Nephron progenitor cell (in vitro differentiated cells): Measurements from ENCODE around the gene MAML2.

Source experiments
- DNase-seq: peaks from one replicate; pipeline ENCODE4 v3.0.0; 2021
- H3K27ac Mint-ChIP-seq: 2 replicates; pipeline ENCODE4 v1.8.0; 2021; ENCODE audit warnings: mild to moderate bottlenecking, moderate library complexity, mixed read lengths
- H3K27me3 Mint-ChIP-seq: 2 replicates; pipeline ENCODE4 v1.8.0; 2021; ENCODE audit warnings: mild to moderate bottlenecking, low read depth, mixed read lengths; ENCODE audit not compliant: poor library complexity
- H3K36me3 Mint-ChIP-seq: 2 replicates; pipeline ENCODE4 v1.8.0; 2021; ENCODE audit warnings: low read depth, mixed read lengths
- H3K4me1 Mint-ChIP-seq: 2 replicates; pipeline ENCODE4 v1.8.0; 2021; ENCODE audit warnings: mixed read lengths
- H3K4me3 Mint-ChIP-seq: 2 replicates; pipeline ENCODE4 v1.8.0; 2021; ENCODE audit warnings: mild to moderate bottlenecking, moderate library complexity, mixed read lengths
- H3K9me3 Mint-ChIP-seq: 2 replicates; pipeline ENCODE4 v1.8.0; 2021; ENCODE audit warnings: mild to moderate bottlenecking, moderate library complexity, mixed read lengths
- TF ChIP-seq, protein P1 (sequence below): fragments of 200-600 bp; sonication (generic); IDR thresholded peaks from 2 replicates; pipeline ENCODE4 v1.5.0; 2021; ENCODE audit warnings: antibody characterized with exemption

MAML2 gene

DNA sequence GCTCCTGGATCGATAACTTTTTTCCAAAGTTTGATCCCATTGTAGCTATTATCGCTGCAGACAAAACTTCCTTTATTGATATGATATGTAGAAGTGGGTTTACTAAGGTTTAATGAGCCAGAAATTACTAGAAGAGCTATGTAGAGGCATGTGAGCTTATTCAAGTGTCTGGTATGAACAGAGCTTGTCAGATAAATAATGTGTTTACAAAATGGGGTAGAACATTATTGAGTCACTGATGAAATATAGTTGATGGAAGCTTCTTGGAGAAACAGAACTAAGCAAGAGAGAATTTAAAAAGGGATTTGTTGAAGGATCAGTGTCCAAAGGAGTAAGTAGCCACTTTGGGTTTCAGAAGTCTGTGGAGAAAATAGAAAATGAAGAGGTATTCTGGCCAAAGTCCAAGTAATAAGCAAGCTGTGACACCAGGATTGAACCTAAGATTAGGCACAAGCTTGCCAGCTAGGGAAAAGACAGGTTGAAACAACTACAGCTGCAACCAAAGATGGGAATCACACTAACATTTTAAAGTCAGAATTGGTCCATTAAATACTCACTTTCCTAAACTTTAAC is 104.3 kb downstream of the MAML2 start:
- H3K27ac Mint-ChIP-seq, result no peak overlapping the region
- H3K4me3 Mint-ChIP-seq, result no peak overlapping the region
- TF ChIP-seq, protein P1, sequence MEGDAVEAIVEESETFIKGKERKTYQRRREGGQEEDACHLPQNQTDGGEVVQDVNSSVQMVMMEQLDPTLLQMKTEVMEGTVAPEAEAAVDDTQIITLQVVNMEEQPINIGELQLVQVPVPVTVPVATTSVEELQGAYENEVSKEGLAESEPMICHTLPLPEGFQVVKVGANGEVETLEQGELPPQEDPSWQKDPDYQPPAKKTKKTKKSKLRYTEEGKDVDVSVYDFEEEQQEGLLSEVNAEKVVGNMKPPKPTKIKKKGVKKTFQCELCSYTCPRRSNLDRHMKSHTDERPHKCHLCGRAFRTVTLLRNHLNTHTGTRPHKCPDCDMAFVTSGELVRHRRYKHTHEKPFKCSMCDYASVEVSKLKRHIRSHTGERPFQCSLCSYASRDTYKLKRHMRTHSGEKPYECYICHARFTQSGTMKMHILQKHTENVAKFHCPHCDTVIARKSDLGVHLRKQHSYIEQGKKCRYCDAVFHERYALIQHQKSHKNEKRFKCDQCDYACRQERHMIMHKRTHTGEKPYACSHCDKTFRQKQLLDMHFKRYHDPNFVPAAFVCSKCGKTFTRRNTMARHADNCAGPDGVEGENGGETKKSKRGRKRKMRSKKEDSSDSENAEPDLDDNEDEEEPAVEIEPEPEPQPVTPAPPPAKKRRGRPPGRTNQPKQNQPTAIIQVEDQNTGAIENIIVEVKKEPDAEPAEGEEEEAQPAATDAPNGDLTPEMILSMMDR, result no peak
- H3K36me3 Mint-ChIP-seq, result peaks cover 10% of the 10 kb centered on the region
- no peaks in the 10 kb centered on the region for H3K27me3 Mint-ChIP-seq
- H3K9me3 Mint-ChIP-seq, result no peaks in the 10 kb centered on the region
- DNase-seq, result no peak
- peaks cover 48% of the 10 kb centered on the region for H3K4me1 Mint-ChIP-seq

DNA sequence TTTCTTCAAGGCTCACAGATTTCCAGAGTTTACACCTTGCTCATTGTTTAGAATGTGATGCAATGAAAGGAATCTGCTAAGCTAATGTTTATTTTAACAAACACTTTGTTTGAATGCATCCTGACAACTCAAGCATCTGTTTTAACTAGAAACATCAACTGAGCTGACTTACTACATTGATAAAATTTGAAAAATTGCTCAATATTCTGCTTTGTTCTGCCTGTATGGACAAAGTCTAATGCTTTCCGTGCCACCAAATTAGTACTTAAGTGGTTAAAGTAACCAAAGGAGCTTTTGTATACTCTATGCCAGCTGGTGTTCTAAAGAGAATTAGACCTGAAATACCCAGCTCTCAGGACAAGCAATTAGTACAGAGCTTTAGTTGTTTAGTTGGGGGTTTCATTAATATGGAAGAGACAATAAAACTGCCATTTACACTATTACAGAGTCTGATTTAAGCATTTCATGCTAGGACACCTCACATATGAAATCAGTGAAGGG is 105.2 kb downstream of the MAML2 start:
- no peak overlapping the region for H3K4me3 Mint-ChIP-seq
- TF ChIP-seq, protein P1, result no peak
- H3K9me3 Mint-ChIP-seq, result no peaks in the 10 kb centered on the region
- H3K27ac Mint-ChIP-seq, result no peak overlapping the region
- H3K4me1 Mint-ChIP-seq, result peaks cover 39% of the 10 kb centered on the region
- peaks cover 18% of the 10 kb centered on the region for H3K36me3 Mint-ChIP-seq
- H3K27me3 Mint-ChIP-seq, result no peaks in the 10 kb centered on the region
- no peak for DNase-seq

DNA sequence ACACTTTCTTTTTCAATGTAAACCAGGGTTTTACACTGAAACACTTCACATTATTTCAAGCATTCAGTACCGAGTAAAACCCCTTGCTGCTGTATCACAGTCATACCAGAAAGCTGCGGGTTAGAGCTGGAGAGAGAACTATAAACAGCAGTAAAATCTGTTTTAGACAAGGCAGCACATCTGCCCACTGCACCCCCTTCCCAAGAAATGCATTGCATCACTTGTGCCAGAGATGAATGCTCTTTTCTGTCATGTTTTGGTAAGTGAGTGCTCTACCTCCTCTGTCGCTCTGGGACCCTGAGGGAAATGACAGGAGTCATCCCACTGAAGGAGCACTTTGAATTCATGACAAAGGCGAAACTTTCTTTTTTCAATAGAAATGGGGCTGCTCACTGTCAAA is 107.2 kb downstream of the MAML2 start:
- TF ChIP-seq, protein P1, result no peak
- H3K36me3 Mint-ChIP-seq, result peaks cover 35% of the 10 kb centered on the region
- DNase-seq, result no peak
- H3K4me3 Mint-ChIP-seq, result no peak overlapping the region
- no peaks in the 10 kb centered on the region for H3K27me3 Mint-ChIP-seq
- peaks cover 19% of the 10 kb centered on the region for H3K4me1 Mint-ChIP-seq
- peak overlapping the region; percentile 80 for H3K27ac Mint-ChIP-seq
- no peaks in the 10 kb centered on the region for H3K9me3 Mint-ChIP-seq

DNA sequence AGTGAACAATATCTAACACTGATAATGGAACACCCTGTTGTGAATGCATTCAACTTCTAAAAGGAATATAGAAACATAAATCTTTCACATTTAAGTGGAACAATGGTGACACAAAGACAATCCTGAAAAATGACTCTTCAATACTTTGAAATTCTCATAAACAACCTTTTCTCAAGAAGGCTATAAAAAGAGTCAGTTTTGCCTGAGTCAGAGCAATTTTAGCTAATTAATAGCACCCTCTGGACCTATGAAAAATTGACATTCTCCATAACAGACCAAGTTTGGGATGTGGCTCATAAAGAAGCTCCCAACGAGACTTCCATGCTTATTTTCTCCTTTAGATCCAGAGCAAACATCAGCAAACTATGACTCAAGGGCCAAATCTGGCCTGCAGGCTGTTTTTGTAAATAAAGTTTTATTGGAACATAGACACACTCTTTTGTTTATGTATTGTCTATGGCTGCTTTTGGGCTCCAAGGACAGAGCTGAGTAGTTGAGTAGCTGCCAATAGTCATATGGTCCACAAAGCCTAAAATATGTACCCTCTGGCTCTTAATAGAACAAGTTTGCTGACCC is 108.0 kb downstream of the MAML2 start:
- no peaks in the 10 kb centered on the region for H3K27me3 Mint-ChIP-seq
- no peaks in the 10 kb centered on the region for H3K9me3 Mint-ChIP-seq
- peaks cover 35% of the 10 kb centered on the region for H3K36me3 Mint-ChIP-seq
- no peak overlapping the region for H3K27ac Mint-ChIP-seq
- DNase-seq, result no peak
- H3K4me3 Mint-ChIP-seq, result no peak overlapping the region
- peaks cover 19% of the 10 kb centered on the region for H3K4me1 Mint-ChIP-seq
- TF ChIP-seq, protein P1, result no peak

DNA sequence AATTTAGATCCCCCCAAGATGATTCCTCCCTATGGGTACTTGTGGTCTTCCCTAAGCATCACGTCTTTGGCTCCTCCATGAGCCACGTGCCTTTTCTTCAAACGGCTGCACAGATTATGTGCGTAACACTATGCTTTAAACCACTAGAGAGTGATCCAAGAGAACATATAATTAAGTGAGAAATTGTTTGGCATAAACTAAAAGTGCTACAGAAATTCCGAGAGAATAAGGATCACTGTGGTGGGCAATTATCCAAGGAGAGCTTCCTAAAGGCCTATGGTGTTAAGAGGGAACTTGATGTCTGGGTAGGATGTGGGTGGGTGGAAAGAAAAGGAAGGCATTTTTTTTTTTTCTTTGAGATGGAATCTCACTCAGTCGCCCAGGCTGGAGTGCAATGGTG is 110.9 kb downstream of the MAML2 start:
- TF ChIP-seq, protein P1, result no peak
- Mint-ChIP-seq H3K27ac (no peak overlapping the region), H3K9me3 (no peaks in the 10 kb centered on the region), H3K36me3 (peaks cover 45% of the 10 kb centered on the region), H3K4me3 (no peak overlapping the region), H3K4me1 (peaks cover 29% of the 10 kb centered on the region), H3K27me3 (no peaks in the 10 kb centered on the region)
- no peak for DNase-seq

DNA sequence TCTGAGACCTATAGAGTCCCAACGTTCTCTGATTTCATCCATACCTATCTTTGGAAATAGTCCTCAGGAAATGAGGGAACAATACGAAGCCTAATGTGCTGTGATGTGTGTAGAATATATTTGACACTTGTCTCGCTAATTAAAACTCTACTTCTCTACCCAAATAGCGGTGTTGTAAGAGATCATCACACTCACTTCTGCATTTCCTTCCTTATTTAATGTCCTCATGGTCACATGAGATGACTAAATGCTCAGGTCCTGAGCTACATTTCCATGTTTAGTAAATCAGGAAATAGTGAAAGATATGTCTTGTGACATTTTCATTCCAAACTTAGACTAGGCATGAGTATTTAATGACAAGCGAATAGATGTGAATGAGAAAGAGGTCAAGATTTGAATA is 112.3 kb downstream of the MAML2 start:
- peaks cover 45% of the 10 kb centered on the region for H3K36me3 Mint-ChIP-seq
- H3K4me3 Mint-ChIP-seq, result no peak overlapping the region
- H3K27ac Mint-ChIP-seq, result no peak overlapping the region
- no peak for DNase-seq
- H3K27me3 Mint-ChIP-seq, result no peaks in the 10 kb centered on the region
- no peaks in the 10 kb centered on the region for H3K9me3 Mint-ChIP-seq
- TF ChIP-seq, protein P1, result no peak
- H3K4me1 Mint-ChIP-seq, result peaks cover 20% of the 10 kb centered on the region
